Neuron (in vitro differentiated cells): ENCODE measurements around the gene TRAF2.
A peak's percentile ranks its signal among the peaks of the same experiment; 100 is the strongest.

Experiments used
- H2AFZ ChIP-seq: one replicate; pipeline ENCODE4 v1.6.1; 2013; ENCODE audit warnings: low read depth, mild to moderate bottlenecking, inconsistent platforms, low read length, moderate library complexity
- H3K27me3 ChIP-seq: one replicate; pipeline ENCODE4 v1.6.1; 2013; ENCODE audit warnings: low read length; ENCODE audit not compliant: insufficient read depth
- H3K36me3 ChIP-seq: one replicate; pipeline ENCODE4 v1.6.1; 2013; ENCODE audit warnings: low read length; ENCODE audit not compliant: insufficient read depth
- H3K4me1 ChIP-seq: one replicate; pipeline ENCODE4 v1.6.1; 2013; ENCODE audit warnings: low read length; ENCODE audit not compliant: insufficient read depth
- H3K4me3 ChIP-seq: 2 replicates; pipeline ENCODE4 v1.5.1; 2013; ENCODE audit warnings: mild to moderate bottlenecking, low read length, moderate library complexity
- H3K9me3 ChIP-seq: one replicate; pipeline ENCODE4 v1.6.1; 2013; ENCODE audit warnings: low read length

The TRAF2 gene

GRCh38 chr9:136939996-136940525 lies 53.7 kb downstream of the TRAF2 start:
- no peaks in the 10 kb centered on the region for H3K27me3 ChIP-seq
- H3K36me3 ChIP-seq = peaks cover 38% of the 10 kb centered on the region
- peaks cover 2% of the 10 kb centered on the region for H3K9me3 ChIP-seq
- peaks cover 5% of the 10 kb centered on the region for H3K4me1 ChIP-seq
- no peak overlapping the region for H2AFZ ChIP-seq
- H3K4me3 ChIP-seq = no peak overlapping the region

GRCh38 chr9:136940526-136941230 lies 54.4 kb downstream of the TRAF2 start:
- no peak overlapping the region for H2AFZ ChIP-seq
- peaks cover 5% of the 10 kb centered on the region for H3K4me1 ChIP-seq
- peaks cover 2% of the 10 kb centered on the region for H3K9me3 ChIP-seq
- no peak overlapping the region for H3K4me3 ChIP-seq
- H3K36me3 ChIP-seq = peaks cover 38% of the 10 kb centered on the region
- no peaks in the 10 kb centered on the region for H3K27me3 ChIP-seq

GRCh38 chr9:136941231-136942111 lies 55.2 kb downstream of the TRAF2 start:
- peaks cover 38% of the 10 kb centered on the region for H3K36me3 ChIP-seq
- no peaks in the 10 kb centered on the region for H3K27me3 ChIP-seq
- peaks cover 5% of the 10 kb centered on the region for H3K4me1 ChIP-seq
- H3K4me3 ChIP-seq = no peak overlapping the region
- H2AFZ ChIP-seq = no peak overlapping the region
- peaks cover 2% of the 10 kb centered on the region for H3K9me3 ChIP-seq

DNA sequence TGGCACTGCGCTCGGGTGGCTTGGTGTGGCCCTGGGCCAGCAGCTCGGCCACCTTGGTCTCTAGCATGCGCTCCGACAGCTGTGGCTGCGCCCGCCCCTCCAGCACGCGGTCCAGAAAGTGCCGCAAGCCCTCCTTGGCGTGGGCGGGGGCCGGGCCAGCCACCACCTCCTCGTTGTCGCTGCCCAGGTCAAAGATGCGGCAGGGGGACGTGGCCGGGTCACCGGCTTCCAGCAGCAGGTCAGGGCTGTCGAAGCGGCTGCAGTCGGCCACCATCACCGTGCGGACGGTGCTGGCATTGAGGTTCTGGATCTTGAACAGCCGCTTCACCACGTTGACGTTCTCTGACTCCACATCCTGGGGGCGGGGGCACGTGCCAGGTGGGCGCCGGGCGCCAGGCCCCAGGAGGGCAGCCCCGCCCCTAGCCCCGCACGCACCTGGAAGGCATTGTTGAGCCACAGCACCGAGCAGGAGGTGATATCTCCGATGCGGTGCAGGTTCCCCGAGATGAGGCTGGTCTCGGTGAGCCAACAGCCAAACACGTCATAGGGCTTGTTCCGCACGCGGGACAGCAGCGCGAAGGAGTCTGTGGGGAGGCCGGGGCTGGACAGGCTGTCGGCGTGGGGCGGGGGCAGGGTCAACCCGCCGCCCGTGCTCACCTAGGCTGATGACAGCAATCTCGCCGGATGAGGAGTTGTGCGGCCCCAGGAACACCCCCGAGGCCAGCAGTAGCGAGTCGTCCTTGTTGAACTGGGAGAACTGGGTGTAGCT lies 56.0 kb downstream of the TRAF2 start:
- H3K4me1 ChIP-seq = peaks cover 5% of the 10 kb centered on the region
- no peak overlapping the region for H3K4me3 ChIP-seq
- H2AFZ ChIP-seq = no peak overlapping the region
- no peaks in the 10 kb centered on the region for H3K27me3 ChIP-seq
- peaks cover 38% of the 10 kb centered on the region for H3K36me3 ChIP-seq
- peaks cover 2% of the 10 kb centered on the region for H3K9me3 ChIP-seq

DNA sequence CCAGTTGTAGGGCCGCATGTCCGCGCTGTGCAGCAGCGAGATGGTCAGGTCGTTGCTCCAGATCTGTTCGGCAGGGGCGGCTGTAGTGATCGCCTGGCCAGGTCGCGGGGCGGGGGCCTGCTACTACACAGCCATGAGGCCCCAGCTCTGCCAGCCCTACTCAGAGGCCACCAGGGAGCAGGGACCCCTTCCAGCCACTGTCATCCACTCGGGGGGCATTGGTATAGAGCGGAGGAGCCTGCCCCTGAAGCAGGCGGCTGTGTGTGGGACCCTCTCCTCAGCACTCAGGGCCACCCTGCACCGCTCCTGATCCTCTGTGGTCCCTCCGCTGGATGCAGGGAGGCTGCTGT lies 56.5 kb downstream of the TRAF2 start:
- Histone ChIP-seq H3K9me3 (no peaks in the 10 kb centered on the region), H3K36me3 (peaks cover 38% of the 10 kb centered on the region), H2AFZ (no peak overlapping the region), H3K27me3 (no peaks in the 10 kb centered on the region), H3K4me3 (no peak overlapping the region), H3K4me1 (peaks cover 5% of the 10 kb centered on the region)

DNA sequence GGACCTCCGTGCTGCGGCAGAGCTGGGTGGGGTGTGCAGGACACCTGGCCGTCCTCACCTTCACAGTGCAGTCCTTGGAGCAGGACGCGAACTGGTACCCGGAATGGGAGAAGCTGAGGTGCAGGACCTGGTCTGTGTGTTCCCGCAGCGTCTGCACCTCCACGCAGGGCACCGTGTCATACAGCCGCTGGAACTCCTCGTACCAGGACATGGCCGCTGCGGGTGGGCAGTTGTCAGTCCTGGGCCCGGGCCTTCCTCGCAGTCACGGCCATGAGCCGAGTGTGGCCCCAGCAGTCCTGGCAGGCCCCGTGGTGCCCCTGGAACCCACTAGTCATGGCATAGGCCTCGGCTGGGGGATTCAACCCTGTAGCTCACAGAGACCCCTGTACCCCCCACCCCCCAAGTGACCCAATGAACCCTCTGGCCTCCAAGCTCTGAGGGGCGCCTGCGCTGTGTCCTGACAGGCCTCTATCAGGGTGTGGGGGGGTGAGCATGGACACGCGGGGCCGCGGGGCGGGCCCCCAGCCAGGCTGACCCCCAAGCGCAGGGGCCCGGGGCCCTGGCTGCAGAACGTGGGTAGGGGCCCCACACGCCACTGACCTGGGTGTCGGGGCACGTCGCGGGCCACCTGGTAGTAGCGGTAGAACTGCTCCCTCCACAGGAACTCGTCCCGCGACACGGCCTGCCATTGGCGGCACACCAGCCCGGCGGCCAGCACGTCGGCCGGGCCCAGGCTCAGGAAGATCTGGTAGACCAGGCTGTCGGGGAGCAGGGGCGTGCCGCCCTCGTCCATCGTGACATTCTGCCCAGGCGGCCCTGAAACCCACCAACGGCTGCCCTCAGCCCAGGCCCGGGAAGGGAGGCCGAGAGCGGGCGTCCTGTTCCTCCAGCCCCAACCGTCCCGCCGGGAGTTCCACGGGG lies 57.2 kb downstream of the TRAF2 start:
- Histone ChIP-seq H3K4me3 (peak overlapping the region; percentile 87), H3K36me3 (peaks cover 38% of the 10 kb centered on the region), H3K4me1 (peaks cover 5% of the 10 kb centered on the region), H3K27me3 (no peaks in the 10 kb centered on the region), H3K9me3 (no peaks in the 10 kb centered on the region), H2AFZ (peak overlapping the region; percentile 4)

DNA sequence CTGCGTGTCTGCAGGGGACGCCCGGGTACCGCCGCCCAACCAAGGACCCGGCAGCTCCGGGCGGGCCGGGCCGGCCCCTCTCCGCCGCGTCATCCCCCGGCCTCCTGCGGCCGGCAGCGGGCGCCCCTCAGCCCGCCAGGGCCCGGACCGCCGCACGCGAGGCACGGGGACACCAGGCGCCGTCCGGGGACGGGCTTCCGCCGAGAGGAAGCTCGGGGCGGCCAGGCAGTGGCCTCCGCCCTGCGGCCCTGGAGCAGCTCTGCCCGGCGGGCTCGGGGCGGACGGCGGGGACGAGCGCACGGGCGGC lies 57.8 kb downstream of the TRAF2 start:
- H3K36me3 ChIP-seq = peaks cover 35% of the 10 kb centered on the region
- H3K27me3 ChIP-seq = no peaks in the 10 kb centered on the region
- H3K9me3 ChIP-seq = no peaks in the 10 kb centered on the region
- H3K4me1 ChIP-seq = peaks cover 5% of the 10 kb centered on the region
- H2AFZ ChIP-seq = peak overlapping the region; percentile 4
- peak overlapping the region; percentile 87 for H3K4me3 ChIP-seq

- peaks cover 30% of the 10 kb centered on the region for H3K36me3 ChIP-seq
- peak within 1 kb of the TSS; percentile 87 for H3K4me3 ChIP-seq
- peaks cover 5% of the 10 kb centered on the region for H3K4me1 ChIP-seq
- H3K27me3 ChIP-seq = no peaks in the 10 kb centered on the region
- peak within 1 kb of the TSS; percentile 4 for H2AFZ ChIP-seq
- no peaks in the 10 kb centered on the region for H3K9me3 ChIP-seq
These were observed 58.4 kb downstream of the TRAF2 start, which contains the start of the genes C8G and FBXW5 for GRCh38 chr9:136944519-136945332. Gene C8G, plus strand, starts transcription at chr9:136945243. Its CDS starts 78 bp downstream, at chr9:136945321. Gene FBXW5, minus strand, starts transcription at chr9:136944738. Its CDS starts 655 bp downstream, at chr9:136944083.

DNA sequence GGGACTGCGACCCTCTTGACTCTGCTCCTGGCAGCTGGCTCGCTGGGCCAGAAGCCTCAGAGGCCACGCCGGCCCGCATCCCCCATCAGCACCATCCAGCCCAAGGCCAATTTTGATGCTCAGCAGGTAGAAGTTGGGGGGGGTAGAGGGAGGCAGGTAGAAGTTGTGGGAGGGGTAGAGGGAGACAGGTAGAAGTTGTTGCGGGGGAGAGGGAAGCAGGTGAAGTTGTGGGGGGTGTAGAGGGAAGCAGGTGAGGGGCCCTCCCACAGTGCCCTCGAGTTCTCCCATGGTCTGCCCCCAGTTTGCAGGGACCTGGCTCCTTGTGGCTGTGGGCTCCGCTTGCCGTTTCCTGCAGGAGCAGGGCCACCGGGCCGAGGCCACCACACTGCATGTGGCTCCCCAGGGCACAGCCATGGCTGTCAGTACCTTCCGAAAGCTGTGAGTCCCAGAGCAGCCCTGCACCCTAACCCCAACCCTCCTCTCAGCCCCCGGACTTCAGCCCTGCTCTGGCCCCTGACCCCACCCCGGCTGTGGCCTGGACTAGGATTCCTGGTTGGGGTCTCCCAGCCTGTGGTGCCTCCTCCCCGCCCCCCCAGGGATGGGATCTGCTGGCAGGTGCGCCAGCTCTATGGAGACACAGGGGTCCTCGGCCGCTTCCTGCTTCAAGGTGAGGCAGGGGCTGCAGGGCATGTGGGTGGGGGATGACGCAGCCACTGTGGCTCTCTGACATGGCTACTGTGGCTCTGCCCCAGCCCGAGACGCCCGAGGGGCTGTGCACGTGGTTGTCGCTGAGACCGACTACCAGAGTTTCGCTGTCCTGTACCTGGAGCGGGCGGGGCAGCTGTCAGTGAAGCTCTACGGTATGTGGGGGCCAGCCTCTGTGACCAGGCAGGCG lies 59.3 kb downstream of the TRAF2 start:
- no peaks in the 10 kb centered on the region for H3K27me3 ChIP-seq
- H3K9me3 ChIP-seq = no peaks in the 10 kb centered on the region
- H2AFZ ChIP-seq = no peak overlapping the region
- no peak overlapping the region for H3K4me3 ChIP-seq
- H3K36me3 ChIP-seq = peaks cover 22% of the 10 kb centered on the region
- H3K4me1 ChIP-seq = peaks cover 8% of the 10 kb centered on the region

GRCh38 chr9:136946228-136947027 lies 60.1 kb downstream of the TRAF2 start:
- no peaks in the 10 kb centered on the region for H3K27me3 ChIP-seq

More at GRCh38 chr9:136946228-136947027, 60.1 kb downstream of the TRAF2 start:
- peaks cover 15% of the 10 kb centered on the region for H3K36me3 ChIP-seq
- H2AFZ ChIP-seq = no peak overlapping the region
- peaks cover 11% of the 10 kb centered on the region for H3K4me1 ChIP-seq
- no peaks in the 10 kb centered on the region for H3K9me3 ChIP-seq
- H3K4me3 ChIP-seq = no peak overlapping the region
